ENCODE data around the gene NTNG2.

The NTNG2 gene

DNA sequence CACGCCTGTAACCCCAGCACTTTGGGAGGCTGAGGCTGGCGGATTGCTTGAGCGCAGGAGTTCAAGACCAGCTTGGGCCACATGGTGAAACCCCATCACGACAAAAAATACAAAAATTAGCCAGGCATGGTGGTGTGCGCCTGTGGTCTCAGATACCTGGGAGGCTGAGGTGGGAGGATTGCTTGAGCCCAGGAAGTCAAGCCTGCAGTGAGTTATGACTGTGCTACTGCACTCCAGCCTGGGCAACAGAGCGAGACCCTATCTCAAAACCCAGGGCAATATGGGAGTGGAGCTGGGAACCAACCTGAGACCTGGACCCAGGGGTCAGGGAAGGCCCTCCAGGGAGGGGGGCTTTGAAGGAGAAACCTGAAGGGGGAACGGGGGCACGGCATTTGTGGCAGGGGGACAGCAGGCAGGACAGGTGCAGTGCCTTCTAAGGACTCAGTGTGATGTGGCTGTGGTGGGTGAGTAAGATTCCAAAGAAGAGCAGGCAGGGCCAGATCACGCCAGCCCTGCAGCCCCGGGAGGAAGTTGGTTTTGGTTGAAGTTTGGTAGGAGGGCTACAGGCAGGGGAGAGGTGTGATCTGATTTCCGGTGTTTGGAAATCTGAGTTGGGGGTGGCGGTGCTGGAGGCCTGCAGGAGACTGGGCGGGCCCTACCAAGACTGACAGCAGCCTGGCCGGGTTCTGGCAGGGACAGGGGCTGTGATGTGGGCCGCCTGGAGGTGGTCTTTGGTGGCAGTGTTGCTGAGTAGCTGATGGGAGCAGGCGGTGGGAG is 46.2 kb downstream of the NTNG2 start:
- no peak for DNase-seq

DNA sequence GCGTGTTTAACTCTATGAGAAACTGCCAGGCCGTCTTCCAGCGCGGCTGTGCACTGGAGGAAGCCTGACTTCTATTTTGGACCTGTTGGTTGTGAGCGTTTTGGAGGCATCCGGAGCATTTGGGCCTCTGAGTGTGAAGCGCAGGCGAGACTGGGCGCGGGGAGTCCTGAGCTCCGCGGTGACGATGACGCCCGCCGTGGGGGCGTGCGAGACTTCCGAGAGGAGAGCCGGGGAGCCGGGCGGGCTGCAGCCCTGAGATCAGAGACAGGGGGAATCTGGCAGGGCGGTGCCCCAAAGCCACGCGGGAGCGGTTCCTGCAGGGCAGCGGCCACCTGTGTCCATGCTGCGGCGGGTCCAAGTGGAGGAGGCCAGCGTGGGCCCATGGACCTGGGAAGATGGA is 47.4 kb downstream of the NTNG2 start:
- no peak for DNase-seq

DNA sequence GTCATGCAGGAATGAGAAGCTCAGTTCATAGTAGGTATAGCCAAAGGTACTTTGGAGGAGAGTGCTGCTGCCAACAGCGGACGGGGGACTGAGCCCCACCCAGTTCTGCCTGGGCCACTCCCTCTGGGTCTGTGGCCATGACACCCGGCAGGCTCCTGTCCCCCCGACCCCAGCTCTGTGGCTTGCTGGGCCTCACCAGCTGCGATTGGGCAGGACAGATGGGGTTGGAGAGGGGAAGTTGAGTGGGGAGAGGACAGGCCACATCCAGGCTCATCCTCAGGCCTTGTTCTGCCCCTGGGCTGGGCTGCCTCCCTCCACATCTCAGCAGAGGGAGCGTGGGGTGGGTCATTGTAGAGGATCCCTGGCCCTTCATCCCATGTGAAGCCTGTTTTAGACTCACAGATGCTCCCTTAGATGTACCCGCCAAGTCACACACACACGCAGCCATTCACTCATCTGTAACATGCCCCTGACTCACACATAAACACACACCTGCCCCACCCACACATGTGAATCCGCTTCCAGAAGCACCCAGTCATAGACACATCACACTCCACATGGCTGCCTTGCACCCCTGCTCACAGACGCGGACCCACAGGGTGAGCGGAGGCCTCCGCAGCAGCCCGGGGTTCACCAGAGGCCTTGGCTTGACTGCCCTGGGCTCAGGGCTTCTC is 48.8 kb downstream of the NTNG2 start:
- no peak for DNase-seq

DNA sequence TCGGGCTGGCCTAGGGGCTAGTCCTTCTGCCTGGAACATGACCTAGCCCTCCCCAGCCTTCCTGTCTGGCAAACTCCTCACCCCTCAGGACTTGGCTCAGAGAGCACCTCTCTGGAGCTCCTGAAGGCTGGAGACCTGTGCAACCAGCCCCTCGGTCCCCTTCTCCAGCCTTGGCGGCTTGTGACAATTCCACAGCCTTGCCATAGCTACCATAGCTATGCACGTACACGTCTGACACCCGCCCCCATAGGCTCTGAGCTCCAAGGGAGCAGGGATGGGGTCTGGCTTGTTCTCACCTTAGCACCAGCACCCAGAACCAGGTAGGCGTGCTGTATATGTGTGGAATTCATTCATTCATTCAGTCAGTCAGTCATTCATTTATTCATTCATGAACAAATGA is 49.7 kb downstream of the NTNG2 start:
- DNase-seq: no peak

DNA sequence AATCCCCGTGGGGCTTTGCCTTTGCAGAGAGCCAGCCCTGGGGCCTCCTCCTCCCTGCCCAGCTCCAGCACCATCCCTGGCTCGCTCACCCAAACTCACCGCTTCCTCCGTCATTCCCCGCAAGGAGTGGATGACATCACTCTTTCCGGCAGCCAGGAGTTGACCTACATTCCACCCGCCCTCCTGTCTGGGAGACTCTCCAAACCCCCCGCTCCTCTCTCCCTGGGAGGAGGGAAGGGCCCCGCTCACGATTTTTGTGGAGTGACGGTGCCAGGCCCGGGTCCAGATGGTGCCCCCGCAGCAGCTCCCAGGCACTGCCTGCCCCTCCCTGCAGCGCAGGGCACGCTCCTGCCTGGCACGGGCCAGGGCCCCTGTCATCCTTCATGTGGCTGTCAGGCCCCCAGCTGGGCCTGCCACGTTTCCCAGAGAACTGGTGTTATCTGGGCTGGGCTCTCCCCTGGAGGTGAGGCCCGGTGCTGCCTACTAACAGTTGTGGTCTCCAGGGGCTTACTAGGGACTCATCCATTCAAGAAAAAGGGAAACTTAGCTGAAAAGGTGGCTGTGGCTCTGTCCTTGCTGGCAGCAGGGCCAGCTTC is 52.3 kb downstream of the NTNG2 start:
- peak; percentile 97 for DNase-seq

DNA sequence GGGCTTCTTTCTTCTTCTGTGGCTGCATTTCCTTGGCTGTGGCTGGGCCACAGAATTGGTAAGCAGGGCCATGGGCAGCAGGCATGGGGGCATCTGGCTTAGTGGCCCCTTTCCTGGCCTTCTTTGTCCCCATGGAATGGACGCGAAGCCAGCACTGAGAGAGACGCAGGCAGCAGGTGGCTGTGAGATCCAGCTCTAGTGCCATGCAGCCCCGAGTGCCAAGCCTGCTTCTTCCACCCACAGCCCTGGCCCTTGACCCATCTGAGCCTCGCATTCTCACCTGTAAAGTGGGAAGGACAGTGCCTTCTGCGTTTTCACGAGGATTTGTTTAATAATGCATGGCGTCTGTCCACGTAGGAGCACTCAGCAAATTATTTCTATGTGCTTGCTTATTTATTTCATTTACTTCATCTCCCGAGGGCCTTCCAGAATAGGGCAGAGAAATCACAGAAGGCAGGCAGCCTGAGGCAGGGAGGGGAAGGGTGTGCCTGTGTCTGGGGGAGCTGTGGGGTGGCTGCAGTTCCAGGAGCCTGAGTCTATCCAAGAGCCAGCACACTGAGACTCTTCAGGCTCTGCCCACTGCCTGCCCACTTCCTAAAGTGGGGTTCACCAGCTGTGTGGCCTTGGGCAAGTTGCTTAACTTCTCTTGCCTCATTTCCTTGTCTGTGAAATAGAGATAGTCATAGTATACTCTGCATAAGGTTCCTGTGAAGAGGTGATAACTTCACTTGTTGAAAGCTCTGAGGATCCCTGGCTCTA is 55.2 kb downstream of the NTNG2 start:
- DNase-seq: no peak

DNA sequence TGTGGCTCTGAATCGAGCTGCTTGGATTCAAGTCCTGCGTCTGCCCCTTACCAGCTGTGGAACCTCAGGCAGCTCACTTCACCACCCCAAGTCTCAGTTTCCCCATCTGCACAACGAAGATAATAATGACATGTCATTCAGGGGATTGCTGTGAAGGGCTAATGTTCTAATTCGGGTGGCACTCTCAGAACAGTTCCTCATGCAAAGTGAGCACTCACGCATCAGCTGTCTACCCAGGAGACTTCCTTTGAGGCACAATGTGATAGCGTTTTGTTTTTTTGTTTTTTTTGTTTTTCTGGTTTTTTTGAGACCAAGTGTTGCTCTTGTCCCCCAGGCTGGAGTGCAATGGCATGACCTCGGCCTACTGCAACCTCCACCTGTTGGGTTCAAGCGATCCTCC is 56.4 kb downstream of the NTNG2 start:
- no peak for DNase-seq

DNA sequence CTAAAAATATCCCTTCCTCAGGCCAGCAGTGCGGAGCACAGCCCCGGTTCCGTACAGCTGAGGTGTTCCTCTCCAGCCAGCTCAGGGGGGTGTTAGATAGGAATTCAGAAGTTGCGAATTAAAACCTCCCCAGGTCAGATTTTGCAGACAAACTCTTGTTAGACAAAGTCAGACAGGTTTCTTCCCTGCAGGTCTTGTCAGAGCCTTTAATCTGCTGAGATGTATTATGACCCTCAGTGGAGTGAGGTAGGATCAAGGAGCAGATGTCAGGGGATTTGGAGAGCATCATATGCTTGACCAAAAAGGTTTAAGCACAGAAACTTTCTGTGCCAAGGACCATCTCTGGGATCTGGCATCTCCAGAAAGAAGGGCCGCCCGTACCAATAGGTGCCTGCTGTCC is 60.1 kb downstream of the NTNG2 start:
- DNase-seq: no peak

DNA sequence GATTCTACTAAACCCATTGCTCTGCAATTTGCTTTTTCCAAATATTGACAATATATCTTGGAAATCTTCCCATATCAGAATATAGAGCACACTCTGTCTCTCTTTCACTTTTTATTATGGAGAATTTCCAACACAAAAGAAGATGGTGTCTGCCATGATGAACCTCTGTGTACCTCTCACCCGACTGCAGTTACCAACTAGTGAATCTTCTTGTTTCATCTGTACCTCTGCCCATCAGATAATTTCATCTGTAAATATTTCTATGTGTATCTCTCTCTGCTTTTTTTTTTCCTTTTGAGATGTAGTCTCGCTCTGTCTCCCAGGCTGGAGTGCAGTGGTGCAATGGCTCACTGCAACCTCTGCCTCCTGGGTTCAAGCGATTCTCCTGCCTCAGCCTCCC is 62.8 kb downstream of the NTNG2 start:
- no peak for DNase-seq

DNA sequence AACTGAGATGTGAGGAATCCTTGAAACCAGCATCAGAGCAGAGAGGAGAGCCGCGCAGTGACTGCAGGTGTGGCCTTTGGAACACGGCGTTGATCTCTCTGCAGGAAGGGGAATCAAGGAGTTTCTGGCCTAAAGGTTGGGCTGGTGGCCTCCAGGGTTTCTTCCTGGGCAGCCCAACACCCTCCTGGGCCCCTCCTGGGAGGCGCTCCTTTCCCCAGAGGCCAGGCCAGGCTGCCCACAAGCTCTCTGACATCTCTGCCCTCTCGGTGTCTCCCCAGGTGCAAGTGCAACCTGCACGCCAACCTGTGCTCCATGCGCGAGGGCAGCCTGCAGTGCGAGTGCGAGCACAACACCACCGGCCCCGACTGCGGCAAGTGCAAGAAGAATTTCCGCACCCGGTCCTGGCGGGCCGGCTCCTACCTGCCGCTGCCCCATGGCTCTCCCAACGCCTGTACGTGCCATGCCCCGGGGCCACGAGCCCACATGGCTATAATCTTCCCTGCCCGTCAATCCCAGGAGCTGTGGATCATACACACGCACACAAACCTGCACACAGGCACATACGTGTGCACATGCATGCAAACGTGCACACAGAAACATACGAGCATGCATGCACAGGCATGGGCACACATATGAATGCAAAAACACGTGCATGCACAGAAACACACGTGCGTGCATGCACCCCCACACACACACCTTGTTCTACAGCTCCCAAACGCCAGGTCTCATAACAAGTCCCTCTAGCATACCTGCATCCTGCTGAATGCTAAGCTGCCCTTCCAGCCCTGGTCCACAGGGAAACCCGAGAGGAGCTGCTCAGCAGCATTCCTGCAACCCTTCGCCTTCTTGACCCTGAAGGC is 64.9 kb downstream of the NTNG2 start:
- DNase-seq: no peak

DNA sequence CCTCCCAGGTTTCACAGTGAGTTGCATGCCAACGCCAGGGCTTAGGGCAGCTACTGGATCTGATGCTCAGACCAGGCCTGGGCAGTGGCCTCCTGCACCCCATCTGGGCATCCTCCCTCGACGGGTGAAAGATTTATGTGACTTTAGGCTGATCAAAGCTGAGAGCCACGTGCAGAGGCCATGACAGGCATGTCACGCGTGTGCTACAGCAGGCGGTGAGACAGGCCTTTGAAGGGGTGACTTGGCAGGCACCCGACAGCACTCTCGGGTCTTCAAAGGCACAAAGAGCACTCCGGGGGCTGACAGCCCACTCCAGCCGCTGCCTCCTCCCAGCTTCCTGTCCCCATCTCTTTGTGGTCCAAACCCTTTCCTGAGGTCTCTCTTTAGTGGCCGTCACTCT is 66.2 kb downstream of the NTNG2 start:
- no peak for DNase-seq

DNA sequence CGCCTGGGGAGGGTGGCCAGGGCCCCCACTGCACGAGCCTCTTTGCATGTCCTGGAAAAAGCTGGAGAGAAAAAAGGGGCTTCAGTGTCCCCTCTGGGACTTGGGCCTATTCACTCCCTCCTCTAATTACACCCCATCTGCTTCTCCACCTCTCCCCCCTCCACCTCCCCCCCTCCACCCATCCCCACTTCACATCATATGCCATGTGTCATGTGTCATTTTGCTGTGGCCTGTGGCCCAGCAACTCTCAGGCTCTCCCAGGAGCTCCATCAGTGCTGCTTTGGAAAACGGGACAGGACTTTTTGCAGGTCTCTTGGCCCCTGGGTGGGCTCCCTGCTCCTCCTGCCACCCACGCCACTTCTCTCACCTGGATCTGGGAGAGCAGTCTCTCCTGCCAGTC is 68.7 kb downstream of the NTNG2 start:
- DNase-seq: peak; percentile 74

DNA sequence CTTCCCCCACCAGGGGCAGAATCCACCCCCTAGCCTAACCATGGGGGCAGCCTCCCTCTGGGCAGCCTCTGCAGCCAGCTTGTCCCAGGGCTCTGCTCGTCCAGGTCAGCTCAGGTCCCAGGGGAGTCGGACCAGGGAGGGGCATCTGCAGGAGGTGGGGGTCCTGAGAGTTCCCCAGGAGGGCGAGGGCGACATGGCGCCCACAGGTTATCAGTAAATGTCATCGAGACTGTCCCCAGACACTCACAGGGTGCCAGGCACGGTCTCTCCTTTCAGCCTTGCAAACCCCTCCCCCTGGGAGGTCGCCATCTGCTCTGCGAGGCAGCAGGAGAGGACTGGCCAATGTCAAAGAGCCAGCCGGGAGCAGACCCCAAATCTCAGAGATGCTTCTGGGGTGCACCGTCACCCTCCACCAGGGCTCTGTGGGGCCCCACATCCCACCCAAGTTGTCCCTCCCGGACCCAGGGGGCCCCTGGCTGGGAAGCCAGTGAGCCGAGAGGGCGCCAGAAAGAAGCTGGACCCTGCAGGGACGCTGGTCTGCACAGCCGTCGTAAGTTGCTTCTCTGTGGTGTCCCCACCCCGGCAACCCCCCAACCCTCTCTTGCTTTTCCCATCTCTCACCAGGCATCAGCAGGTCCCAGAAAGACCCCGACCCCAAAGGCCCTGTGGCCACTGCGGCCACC is 69.3 kb downstream of the NTNG2 start:
- DNase-seq: peak; percentile 41

DNA sequence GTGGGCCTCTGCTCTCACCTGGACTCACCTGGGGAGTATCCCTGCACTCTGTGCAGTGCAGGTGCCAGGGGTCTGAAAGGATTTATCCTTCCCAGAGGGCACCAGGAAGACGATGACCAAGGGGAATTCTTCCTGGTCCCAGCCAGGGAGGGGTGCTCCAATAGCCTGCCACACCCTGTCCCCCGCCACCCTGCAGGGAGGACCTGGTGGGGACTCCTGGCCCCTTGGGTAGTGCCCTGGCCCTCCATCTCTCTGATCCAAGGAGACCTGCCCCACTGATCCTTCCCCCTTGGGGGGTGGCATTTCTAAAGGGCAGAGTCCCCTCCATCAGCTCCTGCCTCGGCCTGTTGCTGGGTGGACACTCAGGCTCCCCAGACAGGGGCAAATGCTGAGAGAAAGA is 70.7 kb downstream of the NTNG2 start:
- no peak for DNase-seq

DNA sequence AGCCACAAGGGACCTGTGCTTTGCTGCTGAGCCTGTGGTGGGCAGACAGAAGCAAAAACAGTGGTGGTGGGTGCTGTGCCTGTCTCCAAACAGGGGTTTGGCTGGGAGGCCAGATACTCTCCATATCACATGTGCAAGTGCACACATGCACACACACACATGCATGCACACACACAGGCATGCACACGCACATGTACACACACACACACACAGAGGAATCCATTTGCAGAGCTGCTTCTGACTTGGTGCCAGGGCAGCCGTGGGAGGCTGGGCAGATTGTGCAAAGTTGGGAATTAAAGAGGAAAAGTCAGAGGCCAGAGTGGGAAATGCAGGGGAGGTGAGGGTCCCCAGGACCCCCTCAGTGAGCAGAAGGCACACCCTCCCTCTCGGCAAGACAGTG is 71.3 kb downstream of the NTNG2 start:
- no peak for DNase-seq

DNA sequence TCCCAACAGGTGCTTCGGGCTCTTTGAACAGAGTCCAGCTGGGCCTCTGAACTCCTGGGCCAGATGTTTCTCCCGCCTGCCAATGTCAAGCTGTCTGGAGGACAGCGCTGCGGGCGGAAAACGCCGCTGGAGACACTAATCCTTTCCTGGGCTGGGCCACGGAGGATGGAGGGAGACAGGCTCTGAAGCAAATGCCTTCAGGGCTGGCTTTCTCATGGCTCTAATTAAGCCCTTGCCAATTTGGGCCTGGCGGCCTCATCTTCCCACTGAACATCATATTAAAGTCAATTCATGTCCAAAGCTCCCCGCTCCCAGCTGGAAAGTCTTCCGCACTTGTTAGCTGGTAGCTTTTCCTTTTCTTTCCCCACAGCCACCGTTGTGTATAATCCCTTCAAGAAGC is 72.7 kb downstream of the NTNG2 start:
- peak; percentile 80 for DNase-seq

DNA sequence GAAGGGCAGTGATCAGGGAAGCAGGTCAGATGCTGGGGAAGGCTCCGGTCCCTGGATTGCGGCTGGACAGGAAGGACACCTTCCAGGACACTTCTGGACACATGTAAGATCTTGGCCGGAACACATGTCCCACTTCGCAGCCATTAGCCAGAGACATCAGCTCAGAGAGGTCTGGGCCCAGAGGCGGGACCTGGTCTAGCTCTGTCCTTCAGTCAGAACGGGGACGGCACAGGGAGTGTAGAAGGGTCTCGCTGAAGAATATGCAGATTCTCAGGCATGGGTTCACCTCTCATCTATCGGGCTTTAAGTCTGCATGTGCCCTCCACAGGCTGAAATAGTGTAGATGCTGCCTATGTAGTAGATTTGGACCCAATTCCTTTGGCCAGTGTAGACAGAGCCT is 73.3 kb downstream of the NTNG2 start:
- no peak for DNase-seq

DNA sequence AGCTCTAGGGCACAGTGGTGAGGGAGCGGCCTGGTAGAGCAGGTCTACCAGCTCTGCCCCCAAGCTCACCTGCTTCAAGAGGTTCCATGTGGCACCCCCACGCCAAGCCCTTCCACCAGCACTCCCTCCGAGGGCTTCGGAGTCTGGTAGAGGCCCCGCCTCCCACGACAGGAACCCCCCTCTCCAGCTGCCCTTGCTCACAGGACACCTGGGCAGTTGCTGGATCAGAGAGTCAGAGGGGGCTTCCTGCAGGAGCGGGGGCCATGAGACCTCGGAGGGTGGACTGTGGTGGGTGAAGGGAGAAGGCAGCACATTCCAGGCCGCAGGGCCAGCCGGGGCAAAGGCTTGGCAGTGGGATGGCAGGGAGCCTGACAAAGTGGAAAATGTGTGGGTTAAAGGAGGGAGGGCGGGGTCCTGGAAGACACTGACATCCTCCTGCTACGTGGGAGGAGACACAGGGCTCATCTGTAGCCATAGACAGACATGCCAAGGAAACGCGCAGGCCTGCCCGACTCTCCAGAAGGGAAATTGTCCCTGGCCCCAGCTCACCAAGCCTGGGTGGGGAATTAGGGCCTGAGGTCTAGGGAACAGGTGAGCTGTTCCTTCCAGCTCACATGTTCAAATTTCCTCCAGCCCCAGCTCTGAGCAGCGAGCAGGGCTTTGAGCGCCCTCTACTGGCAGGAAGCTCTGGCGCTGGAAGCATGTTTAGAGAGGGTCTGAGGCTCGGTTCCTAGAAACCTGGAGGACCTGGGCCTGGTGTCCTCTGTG is 74.2 kb downstream of the NTNG2 start:
- DNase-seq: peak; percentile 90

DNA sequence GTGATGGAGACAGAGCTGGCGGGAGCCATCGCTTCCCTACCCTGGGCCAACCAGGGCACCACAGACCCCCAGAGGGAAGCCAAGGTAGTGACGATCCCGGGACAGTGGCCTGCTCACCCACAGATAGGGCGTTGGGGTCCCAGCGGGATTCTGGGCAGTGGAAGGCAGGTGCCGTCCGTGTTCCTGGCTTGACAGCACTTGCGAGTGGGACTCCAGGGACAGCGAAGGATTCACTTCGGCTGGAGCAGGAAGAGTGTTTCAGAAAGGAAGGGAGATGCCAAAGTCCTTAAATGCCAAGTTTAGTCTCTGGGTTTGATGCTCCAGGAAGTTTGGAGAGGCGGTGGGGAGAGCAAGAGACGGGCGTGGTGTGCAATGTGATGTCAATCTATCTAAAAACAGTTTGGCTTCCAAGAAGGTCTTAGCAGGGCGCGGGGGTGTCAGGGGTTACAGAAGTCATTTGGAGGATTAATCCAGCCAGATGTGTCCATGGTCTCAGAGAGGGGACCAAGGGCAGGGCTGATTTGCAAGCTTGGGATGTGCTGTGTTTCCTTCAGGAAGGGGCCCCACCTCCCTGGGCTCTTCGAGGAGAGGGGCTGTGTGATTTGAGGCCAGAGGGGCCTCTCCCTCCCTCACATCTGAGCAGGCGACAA is 74.9 kb downstream of the NTNG2 start:
- DNase-seq: no peak

DNA sequence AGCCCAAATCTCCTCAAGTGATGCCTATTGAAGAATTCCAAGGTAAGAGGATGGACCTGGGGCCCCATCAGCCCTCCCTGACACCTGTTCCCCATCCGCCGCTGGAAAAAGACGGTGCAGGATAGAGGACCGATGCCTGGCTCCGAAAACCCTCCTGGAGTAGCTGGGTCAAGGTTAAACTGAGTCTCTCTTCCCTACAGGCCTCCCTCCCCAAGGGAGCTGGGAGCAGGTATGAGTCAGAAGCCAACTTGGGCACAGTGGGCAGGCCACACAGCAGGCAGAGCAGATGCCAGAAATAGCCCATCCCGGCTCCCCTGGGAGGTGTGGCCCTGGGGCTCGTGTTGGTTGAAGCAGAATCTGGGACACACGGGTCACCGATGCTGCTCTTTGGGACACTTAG is 75.6 kb downstream of the NTNG2 start:
- peak; percentile 62 for DNase-seq

Measured in NCI-H69 (cell line).